Left renal pelvis (tissue), 4 donors: Measurements from ENCODE around the gene CTAG1B. TPM values are rescaled to one million over a fixed set of nuclear protein-coding genes. Genes with fewer than 3 reads are reported as not detected.
"Not testable (repeated sequence)": the region's sequence is repeated elsewhere in the genome, so short reads cannot be mapped to it uniquely, and the experiment has no call there.

ENCODE experiments used
- DNase-seq, 4 donors: peaks; one replicate each; pipeline ENCODE4 v3.0.0-alpha.2; 2013; ENCODE audit warnings: low read depth in 4 of 4, low spot score in 3 of 4
- polyA plus RNA-seq, 4 donors: library from polyadenylated mRNA; unstranded; fragments of 120-200 nt; gene quantifications; one replicate each; pipeline ENCODE4 v1.2.1, GENCODE V29; 2013; ENCODE audit not compliant: insufficient read length in 4 of 4

CTAG1B gene
- polyA plus RNA-seq, 4 donors = not detected

GRCh38 chrX:154592505-154592904 lies 26.6 kb downstream of the CTAG1B start:
- no peak for DNase-seq

GRCh38 chrX:154590415-154590814 lies 28.7 kb downstream of the CTAG1B start:
- DNase-seq = not testable (repeated sequence)

- DNase-seq = not testable (repeated sequence)
Observed at GRCh38 chrX:154584585-154585183, 34.4 kb downstream of the CTAG1B start, which contains the start of gene CTAG1A. Gene CTAG1A (plus strand): TSS chrX:154585133. CDS start chrX:154585207, 74 bp downstream.

- DNase-seq = not testable (repeated sequence)
Observed at GRCh38 chrX:154582994-154583393, 36.1 kb downstream of the CTAG1B start.

GRCh38 chrX:154575076-154575475 lies 44.0 kb downstream of the CTAG1B start:
- not testable (repeated sequence) for DNase-seq

- not testable (repeated sequence) for DNase-seq
Observed at GRCh38 chrX:154573061-154573460, 46.0 kb downstream of the CTAG1B start.

- DNase-seq = not testable (repeated sequence)
Observed at GRCh38 chrX:154570361-154570760, 48.7 kb downstream of the CTAG1B start.

Other genes starting within 250 kb of the CTAG1B start
- gene FLNA, start 244.6 kb downstream of the CTAG1B start, polyA plus RNA-seq = 100 to 1,000 TPM; 390 to 584 (median 487) TPM
- 10 to 100 TPM; 59.5 to 75.9 (median 68.4) TPM for gene EMD, start 240.0 kb downstream of the CTAG1B start, polyA plus RNA-seq
- 1,000 to 10,000 TPM; 2,891 to 3,494 (median 3,187) TPM for gene RPL10, start 220.9 kb downstream of the CTAG1B start, polyA plus RNA-seq
- gene DNASE1L1, start 210.0 kb downstream of the CTAG1B start, polyA plus RNA-seq = 10 to 100 TPM; 10.1 to 16.5 (median 12.0) TPM
- 10 to 100 TPM; 23.9 to 50.8 (median 33.3) TPM for gene TAFAZZIN, start 207.7 kb downstream of the CTAG1B start, polyA plus RNA-seq
- 100 to 1,000 TPM in 3 of 4 donors, 10 to 100 TPM in 1; 90.0 to 165 (median 151) TPM for gene ATP6AP1, start 190.6 kb downstream of the CTAG1B start, polyA plus RNA-seq
- 100 to 1,000 TPM; 120 to 154 (median 127) TPM for gene GDI1, start 182.1 kb downstream of the CTAG1B start, polyA plus RNA-seq
- 10 to 100 TPM; 44.1 to 52.3 (median 46.7) TPM for gene FAM50A, start 175.1 kb downstream of the CTAG1B start, polyA plus RNA-seq
- 10 to 100 TPM; 45.2 to 69.6 (median 53.6) TPM for gene PLXNA3, start 161.0 kb downstream of the CTAG1B start, polyA plus RNA-seq
- gene LAGE3, start 140.0 kb downstream of the CTAG1B start, polyA plus RNA-seq = 10 to 100 TPM; 11.2 to 14.8 (median 12.2) TPM
- gene UBL4A, start 132.7 kb downstream of the CTAG1B start, polyA plus RNA-seq = 10 to 100 TPM; 19.9 to 29.3 (median 27.1) TPM
- gene SLC10A3, start 128.7 kb downstream of the CTAG1B start, polyA plus RNA-seq = 10 to 100 TPM; 17.2 to 21.7 (median 21.0) TPM
- 10 to 100 TPM; 25.6 to 43.5 (median 30.7) TPM for gene FAM3A, start 103.0 kb downstream of the CTAG1B start, polyA plus RNA-seq
- 10 to 100 TPM; 38.0 to 47.5 (median 40.5) TPM for gene G6PD, start 72.4 kb downstream of the CTAG1B start, polyA plus RNA-seq
- gene IKBKG, start 71.7 kb downstream of the CTAG1B start, polyA plus RNA-seq = 10 to 100 TPM; 12.3 to 19.1 (median 14.4) TPM
- not detected for gene CTAG1A, start 34.1 kb downstream of the CTAG1B start, polyA plus RNA-seq
- not detected for gene CTAG2, start 34.3 kb upstream of the CTAG1B start, polyA plus RNA-seq
- gene GAB3, start 131.8 kb upstream of the CTAG1B start, polyA plus RNA-seq = 1 to 10 TPM; 2.2 to 3.0 (median 2.6) TPM
- gene DKC1, start 143.6 kb upstream of the CTAG1B start, polyA plus RNA-seq = 10 to 100 TPM; 44.1 to 59.2 (median 58.5) TPM
- 10 to 100 TPM; 30.2 to 41.6 (median 37.2) TPM for gene MPP1, start 186.2 kb upstream of the CTAG1B start, polyA plus RNA-seq
- not detected for gene SMIM9, start 215.4 kb upstream of the CTAG1B start, polyA plus RNA-seq